K562 (cell line): ENCODE measurements around the gene MRTFB. TPM values are rescaled to one million over a fixed set of nuclear protein-coding genes. Genes with fewer than 3 reads are reported as not detected.
A peak's percentile ranks its signal among the peaks of the same experiment; 100 is the strongest.

ENCODE experiments used
- ARID3B ChIP-seq: fragments of 250-450 bp; sonication (Bioruptor Pico); IDR thresholded peaks from 2 replicates; pipeline ENCODE4 v1.4.0; 2020; ENCODE audit warnings: borderline replicate concordance
- GABPA ChIP-seq: fragments of 200-800 bp; sonication (Bioruptor generic); conservative IDR thresholded peaks from 2 replicates; pipeline ENCODE4 v1.6.1; 2016; ENCODE audit warnings: low read depth, missing genetic modification characterization, missing compliant biosample characterization
- HNRNPUL1 ChIP-seq: fragments of 200-400 bp; formaldehyde crosslinking; IDR thresholded peaks from 2 replicates; pipeline ENCODE4 v1.6.1; 2017; ENCODE audit warnings: low read length
- MAFG ChIP-seq: fragments of 450-650 bp; conservative IDR thresholded peaks from 2 replicates; pipeline ENCODE4 v1.6.1; 2016; ENCODE audit warnings: missing genetic modification characterization, missing compliant biosample characterization
- MECOM ChIP-seq: fragments of 250-450 bp; sonication (Bioruptor Pico); IDR thresholded peaks from 2 replicates; pipeline ENCODE4 v1.8.0; 2022; ENCODE audit warnings: inconsistent platforms
- MTA2 ChIP-seq: fragments of 450-650 bp; IDR thresholded peaks from 2 replicates; pipeline ENCODE4 v1.6.1; 2016; ENCODE audit warnings: low read depth
- MTA3 ChIP-seq: fragments of 450-650 bp; formaldehyde crosslinking; IDR thresholded peaks from 2 replicates; pipeline ENCODE4 v1.6.1; 2017; ENCODE audit warnings: mild to moderate bottlenecking, borderline replicate concordance
- NR4A1 ChIP-seq, 2 experiments: fragments of 250-450 bp in 1 of 2; fragments of 450-650 bp in 1 of 2; sonication (Bioruptor Pico) in 1 of 2; IDR thresholded peaks; 2 replicates each; pipeline versions ENCODE4 v1.4.0 to v1.6.1; 2016 to 2020; ENCODE audit warnings: mild to moderate bottlenecking in 2 of 2, missing compliant biosample characterization in 1 of 2, missing genetic modification characterization in 1 of 2, moderate library complexity in 1 of 2
- PHB ChIP-seq: fragments of 250-450 bp; sonication (Bioruptor Pico); IDR thresholded peaks from 2 replicates; pipeline ENCODE4 v1.5.0; 2021
- PTTG1 ChIP-seq: fragments of 450-650 bp; IDR thresholded peaks from 2 replicates; pipeline ENCODE4 v1.6.1; 2016; ENCODE audit warnings: low read depth, mild to moderate bottlenecking, missing genetic modification characterization, missing compliant biosample characterization
- SMARCA4 ChIP-seq: fragments of 450-650 bp; IDR thresholded peaks from 2 replicates; pipeline ENCODE4 v1.6.1; 2016
- ZC3H11A ChIP-seq: IDR thresholded peaks from 2 replicates; pipeline ENCODE4 v1.6.1; 2012; ENCODE audit warnings: low read depth, low read length, improper control_type of control experiment
- ZKSCAN1 ChIP-seq: fragments of 150-350 bp; IDR thresholded peaks from 2 replicates; pipeline ENCODE4 v1.6.1; 2016; ENCODE audit warnings: low read depth, low read length
- ZNF212 ChIP-seq: fragments of 450-650 bp; formaldehyde crosslinking; IDR thresholded peaks from 2 replicates; pipeline ENCODE4 v1.4.0; 2020; ENCODE audit warnings: mild to moderate bottlenecking
- ZNF224 ChIP-seq: sonication (generic); formaldehyde crosslinking; IDR thresholded peaks from 2 replicates; pipeline ENCODE4 v1.8.0; 2022; ENCODE audit warnings: mild to moderate bottlenecking, missing genetic modification reagents
- ZNF23 ChIP-seq: fragments of 250-450 bp; sonication (Bioruptor Pico); IDR thresholded peaks from 2 replicates; pipeline ENCODE4 v1.4.0; 2020; ENCODE audit warnings: mild to moderate bottlenecking
- ZNF445 ChIP-seq: fragments of 250-450 bp; sonication (Bioruptor Pico); IDR thresholded peaks from 2 replicates; pipeline ENCODE4 v1.4.0; 2020; ENCODE audit warnings: low read depth, mild to moderate bottlenecking, moderate library complexity
- ZNF561 ChIP-seq: fragments of 450-650 bp; formaldehyde crosslinking; conservative IDR thresholded peaks from 2 replicates; pipeline ENCODE4 v1.4.0; 2020; ENCODE audit warnings: mild to moderate bottlenecking, moderate library complexity
- ZNF780A ChIP-seq: fragments of 250-450 bp; sonication (Bioruptor Pico); IDR thresholded peaks from 2 replicates; pipeline ENCODE4 v1.5.0; 2021; ENCODE audit warnings: mild to moderate bottlenecking
- polyA plus RNA-seq, 8 experiments: library from polyadenylated mRNA; depleted of rRNA in 4 of 8; stranded (reverse) in 5 of 8; unstranded in 3 of 8; fragments of >200 nt; fragmentation: Nextera tagmentation in 2 of 8; fragmentation: Illumina TruSeq in 1 of 8; extraction: Ambion mirVana in 2 of 8; extraction: Trizol in 1 of 8; gene quantifications; 2 replicates each; pipeline versions ENCODE4 v1.2.1 to v1.2.3, GENCODE V29; 2011 to 2014; ENCODE audit warnings: inconsistent platforms in 1 of 8, missing spikeins in 1 of 8
- total RNA-seq, 7 experiments: library from RNA; depleted of rRNA in 6 of 7; stranded (reverse); fragments of >200 nt in 6 of 7; fragmentation: Illumina TruSeq in 2 of 7; extraction: Trizol in 2 of 7; gene quantifications; 2 replicates each; pipeline versions ENCODE4 v1.2.1 to v1.2.3, GENCODE V29; 2011 to 2021; ENCODE audit warnings: low replicate concordance in 1 of 7
- TF ChIP-seq, protein P1 (sequence below): fragments of 250-450 bp; sonication (Bioruptor Pico); IDR thresholded peaks from 2 replicates; pipeline ENCODE4 v1.5.0; 2021; ENCODE audit warnings: mild to moderate bottlenecking, borderline replicate concordance
- TF ChIP-seq, protein P2 (sequence below): fragments of 250-450 bp; sonication (Bioruptor Pico); IDR thresholded peaks from 2 replicates; pipeline ENCODE4 v1.5.0; 2022; ENCODE audit warnings: mild to moderate bottlenecking

MRTFB gene
- total and polyA plus RNA-seq, 9 of the 15 experiments (the other 6 are each of a cell fraction or from before 2014, with no cell fraction given), result 2.2 to 12.7 (median 7.0) TPM

- TF ChIP-seq, protein P1, sequence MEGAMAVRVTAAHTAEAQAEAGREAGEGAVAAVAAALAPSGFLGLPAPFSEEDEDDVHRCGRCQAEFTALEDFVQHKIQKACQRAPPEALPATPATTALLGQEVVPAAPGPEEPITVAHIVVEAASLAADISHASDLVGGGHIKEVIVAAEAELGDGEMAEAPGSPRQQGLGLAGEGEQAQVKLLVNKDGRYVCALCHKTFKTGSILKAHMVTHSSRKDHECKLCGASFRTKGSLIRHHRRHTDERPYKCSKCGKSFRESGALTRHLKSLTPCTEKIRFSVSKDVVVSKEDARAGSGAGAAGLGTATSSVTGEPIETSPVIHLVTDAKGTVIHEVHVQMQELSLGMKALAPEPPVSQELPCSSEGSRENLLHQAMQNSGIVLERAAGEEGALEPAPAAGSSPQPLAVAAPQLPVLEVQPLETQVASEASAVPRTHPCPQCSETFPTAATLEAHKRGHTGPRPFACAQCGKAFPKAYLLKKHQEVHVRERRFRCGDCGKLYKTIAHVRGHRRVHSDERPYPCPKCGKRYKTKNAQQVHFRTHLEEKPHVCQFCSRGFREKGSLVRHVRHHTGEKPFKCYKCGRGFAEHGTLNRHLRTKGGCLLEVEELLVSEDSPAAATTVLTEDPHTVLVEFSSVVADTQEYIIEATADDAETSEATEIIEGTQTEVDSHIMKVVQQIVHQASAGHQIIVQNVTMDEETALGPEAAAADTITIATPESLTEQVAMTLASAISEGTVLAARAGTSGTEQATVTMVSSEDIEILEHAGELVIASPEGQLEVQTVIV (CRISPR knock-in tag), result no peak
- TF ChIP-seq MECOM (CRISPR knock-in tag) (no peak), PHB (CRISPR knock-in tag) (no peak), ZNF780A (no peak), ZKSCAN1 (no peak), ZNF23 (CRISPR knock-in tag) (no peak), MAFG (tag) (no peak), SMARCA4 (no peak), NR4A1 (CRISPR knock-in tag; IDR thresholded peaks at IDR 0.05) (no peak), NR4A1 (tag; IDR thresholded peaks at IDR 0.05) (peak; percentile 38; the same call in 1 of the 2 replicates), GABPA (no peak), ZNF445 (CRISPR knock-in tag) (no peak), MTA3 (0 out of 2 replicates have a peak, but pooled peaks have one; percentile 53), MTA2 (no peak), ZNF561 (no peak), ZNF212 (CRISPR knock-in tag) (no peak), ZNF224 (no peak), PTTG1 (tag) (no peak), ZC3H11A (no peak), ARID3B (CRISPR knock-in tag) (no peak), HNRNPUL1 (no peak)
- TF ChIP-seq, protein P2, sequence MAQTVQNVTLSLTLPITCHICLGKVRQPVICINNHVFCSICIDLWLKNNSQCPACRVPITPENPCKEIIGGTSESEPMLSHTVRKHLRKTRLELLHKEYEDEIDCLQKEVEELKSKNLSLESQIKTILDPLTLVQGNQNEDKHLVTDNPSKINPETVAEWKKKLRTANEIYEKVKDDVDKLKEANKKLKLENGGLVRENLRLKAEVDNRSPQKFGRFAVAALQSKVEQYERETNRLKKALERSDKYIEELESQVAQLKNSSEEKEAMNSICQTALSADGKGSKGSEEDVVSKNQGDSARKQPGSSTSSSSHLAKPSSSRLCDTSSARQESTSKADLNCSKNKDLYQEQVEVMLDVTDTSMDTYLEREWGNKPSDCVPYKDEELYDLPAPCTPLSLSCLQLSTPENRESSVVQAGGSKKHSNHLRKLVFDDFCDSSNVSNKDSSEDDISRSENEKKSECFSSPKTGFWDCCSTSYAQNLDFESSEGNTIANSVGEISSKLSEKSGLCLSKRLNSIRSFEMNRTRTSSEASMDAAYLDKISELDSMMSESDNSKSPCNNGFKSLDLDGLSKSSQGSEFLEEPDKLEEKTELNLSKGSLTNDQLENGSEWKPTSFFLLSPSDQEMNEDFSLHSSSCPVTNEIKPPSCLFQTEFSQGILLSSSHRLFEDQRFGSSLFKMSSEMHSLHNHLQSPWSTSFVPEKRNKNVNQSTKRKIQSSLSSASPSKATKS (CRISPR knock-in tag), result no peak
Measured at GRCh38 chr16:14285513-14286367, 214.6 kb downstream of the MRTFB start (continued).
